Tibial nerve (tissue), 4 donors: ENCODE measurements around the gene ADGRL3. TPM values are rescaled to one million over a fixed set of nuclear protein-coding genes. Genes with fewer than 3 reads are reported as not detected.

Experiments
- DNase-seq, 2 donors: peaks; one replicate each; pipeline ENCODE4 v3.0.0-alpha.2; 2019; ENCODE audit warnings: low spot score in 2 of 2
- H3K27ac ChIP-seq, 4 donors: fragments of 200-600 bp; sonication (generic) in 3 of 4; one replicate each; pipeline ENCODE4 v1.5.1; 2017 to 2019; ENCODE audit warnings: mild to moderate bottlenecking in 1 of 4
- H3K27me3 ChIP-seq, 2 donors: fragments of 200-600 bp; sonication (generic) in 1 of 2; one replicate each; pipeline versions ENCODE4 v1.5.1 to v1.6.0; 2017 to 2019
- H3K36me3 ChIP-seq, 3 donors: fragments of 200-600 bp; sonication (generic); one replicate each; pipeline ENCODE4 v1.5.1; 2018 to 2019
- H3K4me1 ChIP-seq, 4 donors: fragments of 200-600 bp; sonication (generic) in 3 of 4; one replicate each; pipeline ENCODE4 v1.5.1; 2017 to 2019
- H3K4me3 ChIP-seq, 4 donors: fragments of 200-600 bp; sonication (generic) in 3 of 4; one replicate each; pipeline ENCODE4 v1.5.1; 2017 to 2019; ENCODE audit warnings: mild to moderate bottlenecking in 1 of 4, moderate library complexity in 1 of 4
- H3K9me3 ChIP-seq, 4 donors: fragments of 200-600 bp; sonication (generic) in 3 of 4; one replicate each; pipeline ENCODE4 v1.5.1; 2017 to 2019
- EP300 ChIP-seq, 2 donors: sonication (generic); formaldehyde crosslinking; IDR thresholded peaks; one replicate each; pipeline ENCODE4 v1.6.1; 2017; ENCODE audit warnings: antibody characterized with exemption in 2 of 2, mild to moderate bottlenecking in 1 of 2
- POLR2A ChIP-seq, 2 donors: fragments of 450-650 bp; IDR thresholded peaks; one replicate each; pipeline ENCODE4 v1.6.1; 2017; ENCODE audit warnings: antibody characterized with exemption in 2 of 2, mild to moderate bottlenecking in 2 of 2, moderate library complexity in 2 of 2
- WGBS, 2 donors: methylation state at CpG; one replicate each; pipeline ENCODE4 v1.1.5; 2018; 5-methylcytosine and 5-hydroxymethylcytosine counted together
- total RNA-seq, 4 donors: library from RNA; depleted of rRNA; stranded (reverse); fragments of >200 nt; gene quantifications; one replicate each; pipeline ENCODE4 v1.1.0, GENCODE V29; 2016
- TF ChIP-seq, protein P1 (sequence below), 5 experiments: fragments of 200-600 bp in 3 of 5; fragments of 450-650 bp in 2 of 5; sonication (generic) in 3 of 5; IDR thresholded peaks; one replicate each; pipeline ENCODE4 v1.5.1; 2016 to 2019; ENCODE audit warnings: antibody characterized with exemption in 5 of 5, mild to moderate bottlenecking in 3 of 5, moderate library complexity in 2 of 5

The ADGRL3 gene
- total RNA-seq, 4 donors from 2014 or later, result 20.1 to 51.3 (median 28.2) TPM

- no peak for TF ChIP-seq EP300 (IDR thresholded peaks at IDR 0.05)
- TF ChIP-seq POLR2A (IDR thresholded peaks at IDR 0.05), result no peak
- Histone ChIP-seq H3K27ac (peak overlapping the region in 2 of 4 donors; percentile 42 to 83), H3K36me3 (no peaks in the 10 kb centered on the region), H3K9me3 (peaks cover 0 to 4% (median 0%) of the 10 kb centered on the region in 4 donors), H3K27me3 (no peaks in the 10 kb centered on the region), H3K4me3 (no peak overlapping the region), H3K4me1 (peaks cover 0 to 21% (median 2%) of the 10 kb centered on the region in 4 donors)
- DNase-seq, result no peak
- 24 to 26% methylated on average over 1 of the region's 1 CpG for WGBS, 2 donors
Measured at GRCh38 chr4:61374447-61374891, 174.3 kb downstream of the ADGRL3 start.

GRCh38 chr4:61375301-61375700, 175.2 kb downstream of the ADGRL3 start:
- Histone ChIP-seq H3K4me1 (peaks cover 0 to 21% (median 2%) of the 10 kb centered on the region in 4 donors), H3K36me3 (no peaks in the 10 kb centered on the region), H3K27ac (peak overlapping the region in 2 of 4 donors; percentile 42 to 83), H3K27me3 (no peaks in the 10 kb centered on the region), H3K4me3 (no peak overlapping the region), H3K9me3 (peaks cover 0 to 4% (median 0%) of the 10 kb centered on the region in 4 donors)
- no peak for DNase-seq
- TF ChIP-seq, protein P1, sequence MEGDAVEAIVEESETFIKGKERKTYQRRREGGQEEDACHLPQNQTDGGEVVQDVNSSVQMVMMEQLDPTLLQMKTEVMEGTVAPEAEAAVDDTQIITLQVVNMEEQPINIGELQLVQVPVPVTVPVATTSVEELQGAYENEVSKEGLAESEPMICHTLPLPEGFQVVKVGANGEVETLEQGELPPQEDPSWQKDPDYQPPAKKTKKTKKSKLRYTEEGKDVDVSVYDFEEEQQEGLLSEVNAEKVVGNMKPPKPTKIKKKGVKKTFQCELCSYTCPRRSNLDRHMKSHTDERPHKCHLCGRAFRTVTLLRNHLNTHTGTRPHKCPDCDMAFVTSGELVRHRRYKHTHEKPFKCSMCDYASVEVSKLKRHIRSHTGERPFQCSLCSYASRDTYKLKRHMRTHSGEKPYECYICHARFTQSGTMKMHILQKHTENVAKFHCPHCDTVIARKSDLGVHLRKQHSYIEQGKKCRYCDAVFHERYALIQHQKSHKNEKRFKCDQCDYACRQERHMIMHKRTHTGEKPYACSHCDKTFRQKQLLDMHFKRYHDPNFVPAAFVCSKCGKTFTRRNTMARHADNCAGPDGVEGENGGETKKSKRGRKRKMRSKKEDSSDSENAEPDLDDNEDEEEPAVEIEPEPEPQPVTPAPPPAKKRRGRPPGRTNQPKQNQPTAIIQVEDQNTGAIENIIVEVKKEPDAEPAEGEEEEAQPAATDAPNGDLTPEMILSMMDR (IDR thresholded peaks at IDR 0.05), result no peak
- TF ChIP-seq POLR2A (IDR thresholded peaks at IDR 0.05) (no peak), EP300 (IDR thresholded peaks at IDR 0.05) (no peak)
- WGBS, 2 donors, result 31 to 50% methylated on average over 2 of the region's 2 CpGs

- H3K36me3 ChIP-seq, result no peaks in the 10 kb centered on the region
- 40 to 42% methylated on average over 3 of the region's 3 CpGs for WGBS, 2 donors
- peaks cover 0 to 4% (median 0%) of the 10 kb centered on the region in 4 donors for H3K9me3 ChIP-seq
- TF ChIP-seq POLR2A (IDR thresholded peaks at IDR 0.05) (no peak), EP300 (IDR thresholded peaks at IDR 0.05) (no peak)
- TF ChIP-seq, protein P1 (IDR thresholded peaks at IDR 0.05), result no peak
- peaks cover 0 to 21% (median 2%) of the 10 kb centered on the region in 4 donors for H3K4me1 ChIP-seq
- no peaks in the 10 kb centered on the region for H3K27me3 ChIP-seq
- no peak overlapping the region for H3K4me3 ChIP-seq
- DNase-seq, result no peak
- peak overlapping the region in 3 of 4 donors; percentile 12 to 83 (median 12) for H3K27ac ChIP-seq
Measured at GRCh38 chr4:61376301-61376700, 176.2 kb downstream of the ADGRL3 start.

DNA sequence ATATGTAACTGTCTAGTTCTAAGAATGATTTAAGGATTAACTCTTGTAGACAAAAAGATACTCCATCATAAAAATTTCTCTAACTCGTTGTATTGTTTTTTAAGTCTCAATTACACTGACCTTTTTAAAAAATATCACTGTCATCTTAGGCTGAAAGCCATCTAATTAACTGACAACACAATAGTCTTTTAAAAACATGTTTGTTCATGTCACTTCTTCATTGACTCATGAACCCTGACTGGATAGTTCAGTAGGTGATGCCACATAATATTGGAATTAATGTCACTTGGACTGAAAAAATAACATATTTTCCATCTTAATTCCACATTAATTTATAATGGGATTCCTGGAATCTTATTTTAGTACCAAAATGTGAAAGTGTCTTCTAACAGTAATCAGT, 179.3 kb downstream of the ADGRL3 start:
- no peak for DNase-seq
- H3K4me1 ChIP-seq, result peaks cover 0 to 13% (median under 1%) of the 10 kb centered on the region in 4 donors
- 30 to 46% methylated on average over 1 of the region's 1 CpG for WGBS, 2 donors
- TF ChIP-seq POLR2A (IDR thresholded peaks at IDR 0.05) (no peak), EP300 (IDR thresholded peaks at IDR 0.05) (no peak)
- TF ChIP-seq, protein P1 (IDR thresholded peaks at IDR 0.05), result no peak
- no peaks in the 10 kb centered on the region for H3K36me3 ChIP-seq
- peaks cover 0 to 4% (median 0%) of the 10 kb centered on the region in 4 donors for H3K9me3 ChIP-seq
- H3K4me3 ChIP-seq, result no peak overlapping the region
- H3K27ac ChIP-seq, result no peak overlapping the region
- no peaks in the 10 kb centered on the region for H3K27me3 ChIP-seq

DNA sequence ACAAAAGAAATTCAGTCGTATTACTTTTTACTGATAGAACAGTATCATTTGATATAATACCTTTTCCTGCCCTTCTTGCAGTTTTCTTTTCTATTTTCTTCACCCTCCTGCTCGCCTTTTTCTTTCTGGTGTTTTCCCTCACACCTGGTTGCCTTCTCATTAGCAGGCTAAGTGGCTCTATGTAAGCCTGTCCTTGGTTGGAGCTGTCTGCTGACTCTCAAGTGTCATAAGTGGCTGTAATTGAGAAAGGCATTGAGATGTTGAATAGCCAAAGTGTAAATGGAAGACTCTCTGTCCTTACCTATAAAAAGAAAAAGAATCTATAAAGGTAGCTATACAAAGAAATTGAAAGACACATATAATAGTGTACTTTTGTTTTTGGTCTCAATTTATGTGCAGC, 180.7 kb downstream of the ADGRL3 start:
- 89 to 96% methylated on average over 2 of the region's 2 CpGs for WGBS, 2 donors
- H3K27ac ChIP-seq, result no peak overlapping the region
- peaks cover 0 to 6% (median 0%) of the 10 kb centered on the region in 4 donors for H3K4me1 ChIP-seq
- H3K9me3 ChIP-seq, result peaks cover 0 to 4% (median 0%) of the 10 kb centered on the region in 4 donors
- no peaks in the 10 kb centered on the region for H3K36me3 ChIP-seq
- no peaks in the 10 kb centered on the region for H3K27me3 ChIP-seq
- TF ChIP-seq, protein P1 (IDR thresholded peaks at IDR 0.05), result no peak
- TF ChIP-seq EP300 (IDR thresholded peaks at IDR 0.05), result no peak
- TF ChIP-seq POLR2A (IDR thresholded peaks at IDR 0.05), result no peak
- no peak for DNase-seq
- H3K4me3 ChIP-seq, result no peak overlapping the region
